Mesenteric fat pad (tissue), 1 donor: ENCODE data around the gene PEPD. TPM values are rescaled to one million over a fixed set of nuclear protein-coding genes. Genes with fewer than 3 reads are reported as not detected.

ENCODE experiments used
- DNase-seq: peaks from one replicate; pipeline ENCODE4 v3.0.0-alpha.2; 2020; ENCODE audit warnings: low spot score
- total RNA-seq: library from RNA; stranded (reverse); fragmentation: NEBNext Ultra II Directional; extraction: Animal tissue kit (Norgen Biotek cat#: 25700); gene quantifications from one replicate; pipeline ENCODE4 v1.2.1, GENCODE V29; 2021
- donor health status: DM: yes; HTN: yes; CAD: no.

Gene PEPD
- total RNA-seq, 1 donor from 2014 or later = 97.0 TPM

GRCh38 chr19:33366897-33367296 lies 154.7 kb downstream of the PEPD start:
- DNase-seq = no peak

GRCh38 chr19:33366127-33366526 lies 155.5 kb downstream of the PEPD start:
- no peak for DNase-seq

- DNase-seq = no peak
Measured at GRCh38 chr19:33365691-33366090, 155.9 kb downstream of the PEPD start.

GRCh38 chr19:33363476-33363875 lies 158.1 kb downstream of the PEPD start:
- no peak for DNase-seq

- DNase-seq = no peak
Measured at GRCh38 chr19:33362508-33363228, 158.9 kb downstream of the PEPD start.

GRCh38 chr19:33359581-33359980 lies 162.0 kb downstream of the PEPD start:
- no peak for DNase-seq

- DNase-seq = no peak
Measured at GRCh38 chr19:33358408-33358807, 163.2 kb downstream of the PEPD start.

- DNase-seq = no peak
Measured at GRCh38 chr19:33357556-33357955, 164.0 kb downstream of the PEPD start.

- DNase-seq = no peak
Measured at GRCh38 chr19:33355535-33355934, 166.1 kb downstream of the PEPD start.

GRCh38 chr19:33350538-33351309 lies 170.9 kb downstream of the PEPD start:
- no peak for DNase-seq

GRCh38 chr19:33349319-33350289 lies 172.0 kb downstream of the PEPD start:
- no peak for DNase-seq

GRCh38 chr19:33348301-33349010 lies 173.1 kb downstream of the PEPD start:
- DNase-seq = no peak

GRCh38 chr19:33347300-33347699 lies 174.3 kb downstream of the PEPD start:
- no peak for DNase-seq

GRCh38 chr19:33346665-33347064 lies 174.9 kb downstream of the PEPD start:
- DNase-seq = no peak

GRCh38 chr19:33345163-33345562 lies 176.4 kb downstream of the PEPD start:
- DNase-seq = no peak

GRCh38 chr19:33344573-33344925 lies 177.0 kb downstream of the PEPD start:
- no peak for DNase-seq

- no peak for DNase-seq
Measured at GRCh38 chr19:33343859-33344572, 177.6 kb downstream of the PEPD start.

GRCh38 chr19:33343301-33343700 lies 178.3 kb downstream of the PEPD start:
- no peak for DNase-seq

GRCh38 chr19:33340991-33341390 lies 180.6 kb downstream of the PEPD start:
- no peak for DNase-seq
